ENCODE results near the gene PCCB.

GRCh38 chr3:136281966-136282520 is 31.9 kb downstream of the PCCB start:
- no peak for TF ChIP-seq CTCF (IDR thresholded peaks at IDR 0.05)
- no peak for TF ChIP-seq EZH2 (IDR thresholded peaks at IDR 0.05; ENCODE audit: borderline replicate concordance, insufficient read depth, low read depth, low read length, poor library complexity, severe bottlenecking)

Data from B cell (primary cell).